ENCODE data around the gene KIAA1217. TPM values are rescaled to one million over a fixed set of nuclear protein-coding genes. Genes with fewer than 3 reads are reported as not detected.

Gene KIAA1217
- total and polyA plus RNA-seq, 2 of the 8 experiments (the other 6 are each of a cell fraction or from before 2014, with no cell fraction given) = 4.5 to 15.6 TPM

DNA sequence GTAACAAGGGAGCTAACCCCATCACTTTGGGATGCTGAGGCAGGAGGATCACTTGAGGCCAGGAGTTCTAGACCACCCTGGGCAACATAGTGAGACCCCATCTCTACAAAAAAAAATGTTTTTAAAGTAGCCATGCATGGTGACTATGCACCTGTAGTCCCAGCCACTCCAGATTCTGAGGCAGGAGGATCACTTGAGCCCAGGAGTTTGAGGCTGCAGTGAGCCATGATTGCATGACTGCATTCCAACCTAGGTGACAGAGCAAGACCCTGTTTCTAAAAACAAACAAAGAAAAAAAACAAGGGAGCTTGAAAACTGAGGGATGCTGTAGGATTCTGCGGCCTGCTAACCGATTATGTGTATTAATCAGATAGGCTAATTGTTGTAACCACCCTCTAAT, 4.9 kb downstream of the KIAA1217 start (continued):
- TF ChIP-seq, protein P1, sequence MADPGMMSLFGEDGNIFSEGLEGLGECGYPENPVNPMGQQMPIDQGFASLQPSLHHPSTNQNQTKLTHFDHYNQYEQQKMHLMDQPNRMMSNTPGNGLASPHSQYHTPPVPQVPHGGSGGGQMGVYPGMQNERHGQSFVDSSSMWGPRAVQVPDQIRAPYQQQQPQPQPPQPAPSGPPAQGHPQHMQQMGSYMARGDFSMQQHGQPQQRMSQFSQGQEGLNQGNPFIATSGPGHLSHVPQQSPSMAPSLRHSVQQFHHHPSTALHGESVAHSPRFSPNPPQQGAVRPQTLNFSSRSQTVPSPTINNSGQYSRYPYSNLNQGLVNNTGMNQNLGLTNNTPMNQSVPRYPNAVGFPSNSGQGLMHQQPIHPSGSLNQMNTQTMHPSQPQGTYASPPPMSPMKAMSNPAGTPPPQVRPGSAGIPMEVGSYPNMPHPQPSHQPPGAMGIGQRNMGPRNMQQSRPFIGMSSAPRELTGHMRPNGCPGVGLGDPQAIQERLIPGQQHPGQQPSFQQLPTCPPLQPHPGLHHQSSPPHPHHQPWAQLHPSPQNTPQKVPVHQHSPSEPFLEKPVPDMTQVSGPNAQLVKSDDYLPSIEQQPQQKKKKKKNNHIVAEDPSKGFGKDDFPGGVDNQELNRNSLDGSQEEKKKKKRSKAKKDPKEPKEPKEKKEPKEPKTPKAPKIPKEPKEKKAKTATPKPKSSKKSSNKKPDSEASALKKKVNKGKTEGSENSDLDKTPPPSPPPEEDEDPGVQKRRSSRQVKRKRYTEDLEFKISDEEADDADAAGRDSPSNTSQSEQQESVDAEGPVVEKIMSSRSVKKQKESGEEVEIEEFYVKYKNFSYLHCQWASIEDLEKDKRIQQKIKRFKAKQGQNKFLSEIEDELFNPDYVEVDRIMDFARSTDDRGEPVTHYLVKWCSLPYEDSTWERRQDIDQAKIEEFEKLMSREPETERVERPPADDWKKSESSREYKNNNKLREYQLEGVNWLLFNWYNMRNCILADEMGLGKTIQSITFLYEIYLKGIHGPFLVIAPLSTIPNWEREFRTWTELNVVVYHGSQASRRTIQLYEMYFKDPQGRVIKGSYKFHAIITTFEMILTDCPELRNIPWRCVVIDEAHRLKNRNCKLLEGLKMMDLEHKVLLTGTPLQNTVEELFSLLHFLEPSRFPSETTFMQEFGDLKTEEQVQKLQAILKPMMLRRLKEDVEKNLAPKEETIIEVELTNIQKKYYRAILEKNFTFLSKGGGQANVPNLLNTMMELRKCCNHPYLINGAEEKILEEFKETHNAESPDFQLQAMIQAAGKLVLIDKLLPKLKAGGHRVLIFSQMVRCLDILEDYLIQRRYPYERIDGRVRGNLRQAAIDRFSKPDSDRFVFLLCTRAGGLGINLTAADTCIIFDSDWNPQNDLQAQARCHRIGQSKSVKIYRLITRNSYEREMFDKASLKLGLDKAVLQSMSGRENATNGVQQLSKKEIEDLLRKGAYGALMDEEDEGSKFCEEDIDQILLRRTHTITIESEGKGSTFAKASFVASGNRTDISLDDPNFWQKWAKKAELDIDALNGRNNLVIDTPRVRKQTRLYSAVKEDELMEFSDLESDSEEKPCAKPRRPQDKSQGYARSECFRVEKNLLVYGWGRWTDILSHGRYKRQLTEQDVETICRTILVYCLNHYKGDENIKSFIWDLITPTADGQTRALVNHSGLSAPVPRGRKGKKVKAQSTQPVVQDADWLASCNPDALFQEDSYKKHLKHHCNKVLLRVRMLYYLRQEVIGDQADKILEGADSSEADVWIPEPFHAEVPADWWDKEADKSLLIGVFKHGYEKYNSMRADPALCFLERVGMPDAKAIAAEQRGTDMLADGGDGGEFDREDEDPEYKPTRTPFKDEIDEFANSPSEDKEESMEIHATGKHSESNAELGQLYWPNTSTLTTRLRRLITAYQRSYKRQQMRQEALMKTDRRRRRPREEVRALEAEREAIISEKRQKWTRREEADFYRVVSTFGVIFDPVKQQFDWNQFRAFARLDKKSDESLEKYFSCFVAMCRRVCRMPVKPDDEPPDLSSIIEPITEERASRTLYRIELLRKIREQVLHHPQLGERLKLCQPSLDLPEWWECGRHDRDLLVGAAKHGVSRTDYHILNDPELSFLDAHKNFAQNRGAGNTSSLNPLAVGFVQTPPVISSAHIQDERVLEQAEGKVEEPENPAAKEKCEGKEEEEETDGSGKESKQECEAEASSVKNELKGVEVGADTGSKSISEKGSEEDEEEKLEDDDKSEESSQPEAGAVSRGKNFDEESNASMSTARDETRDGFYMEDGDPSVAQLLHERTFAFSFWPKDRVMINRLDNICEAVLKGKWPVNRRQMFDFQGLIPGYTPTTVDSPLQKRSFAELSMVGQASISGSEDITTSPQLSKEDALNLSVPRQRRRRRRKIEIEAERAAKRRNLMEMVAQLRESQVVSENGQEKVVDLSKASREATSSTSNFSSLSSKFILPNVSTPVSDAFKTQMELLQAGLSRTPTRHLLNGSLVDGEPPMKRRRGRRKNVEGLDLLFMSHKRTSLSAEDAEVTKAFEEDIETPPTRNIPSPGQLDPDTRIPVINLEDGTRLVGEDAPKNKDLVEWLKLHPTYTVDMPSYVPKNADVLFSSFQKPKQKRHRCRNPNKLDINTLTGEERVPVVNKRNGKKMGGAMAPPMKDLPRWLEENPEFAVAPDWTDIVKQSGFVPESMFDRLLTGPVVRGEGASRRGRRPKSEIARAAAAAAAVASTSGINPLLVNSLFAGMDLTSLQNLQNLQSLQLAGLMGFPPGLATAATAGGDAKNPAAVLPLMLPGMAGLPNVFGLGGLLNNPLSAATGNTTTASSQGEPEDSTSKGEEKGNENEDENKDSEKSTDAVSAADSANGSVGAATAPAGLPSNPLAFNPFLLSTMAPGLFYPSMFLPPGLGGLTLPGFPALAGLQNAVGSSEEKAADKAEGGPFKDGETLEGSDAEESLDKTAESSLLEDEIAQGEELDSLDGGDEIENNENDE (IDR thresholded peaks at IDR 0.05; ENCODE audit: insufficient replicate concordance, low read length) = no peak
- TF ChIP-seq CREB1 (IDR thresholded peaks at IDR 0.05) (no peak), ZNF274 (IDR thresholded peaks at IDR 0.05; ENCODE audit: borderline replicate concordance, extremely low read depth, low read length) (no peak), MAFK (IDR thresholded peaks at IDR 0.05; ENCODE audit: low read depth, low read length) (no peak), RAD21 (IDR thresholded peaks at IDR 0.05 in 1 of 2, conservative IDR thresholded peaks at IDR 0.05 in 1 of 2; ENCODE audit: low read depth in 2 of 2, low read length in 2 of 2) (no peak), GABPA (IDR thresholded peaks at IDR 0.05; ENCODE audit: borderline replicate concordance, insufficient read depth, low read length) (no peak)
- TF ChIP-seq, protein P2, sequence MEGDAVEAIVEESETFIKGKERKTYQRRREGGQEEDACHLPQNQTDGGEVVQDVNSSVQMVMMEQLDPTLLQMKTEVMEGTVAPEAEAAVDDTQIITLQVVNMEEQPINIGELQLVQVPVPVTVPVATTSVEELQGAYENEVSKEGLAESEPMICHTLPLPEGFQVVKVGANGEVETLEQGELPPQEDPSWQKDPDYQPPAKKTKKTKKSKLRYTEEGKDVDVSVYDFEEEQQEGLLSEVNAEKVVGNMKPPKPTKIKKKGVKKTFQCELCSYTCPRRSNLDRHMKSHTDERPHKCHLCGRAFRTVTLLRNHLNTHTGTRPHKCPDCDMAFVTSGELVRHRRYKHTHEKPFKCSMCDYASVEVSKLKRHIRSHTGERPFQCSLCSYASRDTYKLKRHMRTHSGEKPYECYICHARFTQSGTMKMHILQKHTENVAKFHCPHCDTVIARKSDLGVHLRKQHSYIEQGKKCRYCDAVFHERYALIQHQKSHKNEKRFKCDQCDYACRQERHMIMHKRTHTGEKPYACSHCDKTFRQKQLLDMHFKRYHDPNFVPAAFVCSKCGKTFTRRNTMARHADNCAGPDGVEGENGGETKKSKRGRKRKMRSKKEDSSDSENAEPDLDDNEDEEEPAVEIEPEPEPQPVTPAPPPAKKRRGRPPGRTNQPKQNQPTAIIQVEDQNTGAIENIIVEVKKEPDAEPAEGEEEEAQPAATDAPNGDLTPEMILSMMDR (IDR thresholded peaks at IDR 0.05; ENCODE audit: control extremely low read depth in 1 of 3, insufficient read depth in 1 of 3, low read depth in 1 of 3, low read length in 3 of 3) = no peak
- TF ChIP-seq, protein P3, sequence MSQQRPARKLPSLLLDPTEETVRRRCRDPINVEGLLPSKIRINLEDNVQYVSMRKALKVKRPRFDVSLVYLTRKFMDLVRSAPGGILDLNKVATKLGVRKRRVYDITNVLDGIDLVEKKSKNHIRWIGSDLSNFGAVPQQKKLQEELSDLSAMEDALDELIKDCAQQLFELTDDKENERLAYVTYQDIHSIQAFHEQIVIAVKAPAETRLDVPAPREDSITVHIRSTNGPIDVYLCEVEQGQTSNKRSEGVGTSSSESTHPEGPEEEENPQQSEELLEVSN (IDR thresholded peaks at IDR 0.05) = no peak

Data from H1 (cell line).